ENCODE data around the gene FHOD1.
A peak's percentile ranks its signal among the peaks of the same experiment; 100 is the strongest.

FHOD1 gene

DNA sequence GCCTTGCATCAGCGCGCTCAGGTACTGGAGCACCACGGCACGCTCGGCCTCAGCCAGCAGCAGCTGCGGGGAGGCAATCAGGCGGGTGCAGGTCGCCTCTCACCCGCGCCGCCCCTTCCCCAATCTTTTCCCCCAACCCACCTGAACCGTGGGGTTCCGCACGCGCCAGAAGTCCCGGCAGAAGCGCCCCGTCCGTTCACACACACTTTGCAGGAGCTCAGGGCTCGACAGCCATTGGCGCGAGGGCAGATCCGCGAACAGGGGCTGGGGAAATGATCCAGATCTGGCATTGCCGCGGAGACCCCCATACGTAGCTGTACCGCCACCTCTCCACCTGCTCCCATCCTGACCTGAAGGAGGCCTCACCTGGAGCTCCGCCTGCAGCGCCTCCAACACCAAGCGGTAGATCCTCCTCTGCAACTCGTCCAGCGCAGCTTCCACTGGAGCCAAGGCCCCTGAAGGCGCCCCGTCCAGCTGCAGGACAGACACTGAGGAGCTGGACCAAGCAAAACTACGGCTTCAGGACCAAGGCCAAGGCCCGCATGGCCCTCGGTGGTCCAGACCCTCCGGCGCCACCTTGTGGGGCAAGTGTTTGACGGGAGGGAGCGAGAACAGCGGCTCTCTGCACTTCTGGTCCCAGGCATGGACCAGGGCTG lies 62.2 kb downstream of the FHOD1 start:
- TF ChIP-seq GATA3 (IDR thresholded peaks at IDR 0.05; ENCODE audit: low read depth, low read length) (no peak), GATA2 (IDR thresholded peaks at IDR 0.05; ENCODE audit: low read depth, low read length) (no peak)

GRCh38 chr16:67184453-67184994 lies 62.8 kb downstream of the FHOD1 start:
- TF ChIP-seq GATA2 (IDR thresholded peaks at IDR 0.05; ENCODE audit: low read depth, low read length) (no peak), GATA3 (IDR thresholded peaks at IDR 0.05; ENCODE audit: low read depth, low read length) (no peak)

DNA sequence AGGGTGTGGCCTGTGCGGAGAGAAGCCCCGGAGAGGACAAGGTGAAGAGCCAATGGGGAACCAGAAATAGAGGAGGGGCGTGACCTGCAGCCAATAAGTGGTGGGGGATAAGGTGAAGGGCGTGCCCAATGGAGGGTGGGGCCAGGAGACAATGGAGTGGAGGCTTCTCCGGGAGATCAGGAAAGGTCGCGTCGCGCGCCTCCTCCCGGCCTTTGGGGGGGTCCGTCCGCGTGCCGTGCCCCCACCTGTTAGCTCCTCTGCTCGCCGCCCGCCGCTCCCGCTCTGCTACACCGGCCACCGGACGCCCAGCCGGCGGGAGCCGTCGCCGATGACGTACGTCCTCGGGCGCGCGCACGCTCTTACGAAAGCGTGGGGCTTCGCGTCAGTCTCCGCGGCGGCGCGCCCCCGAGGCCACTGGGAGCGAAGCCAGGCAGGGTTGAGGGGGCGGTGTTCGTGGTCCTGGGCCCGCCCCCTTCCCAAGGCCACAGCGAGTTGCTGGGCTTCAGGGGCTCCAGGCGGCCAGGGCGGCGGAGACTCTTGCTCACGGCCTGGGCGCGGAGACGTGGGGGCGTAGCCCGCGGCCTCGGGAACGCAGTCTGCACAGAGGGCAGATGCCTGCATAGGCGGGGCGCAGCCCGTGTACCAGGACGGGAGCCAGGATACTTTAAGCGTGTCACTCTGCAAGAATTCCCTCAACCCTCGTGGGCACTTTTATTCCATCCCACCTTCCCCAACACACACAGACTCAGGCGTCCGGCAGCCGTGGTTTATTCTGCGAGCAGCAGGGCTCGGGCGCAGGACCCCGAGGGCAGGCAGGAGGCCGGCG lies 63.4 kb downstream of the FHOD1 start, which contains the start of gene MATCAP1:
Gene MATCAP1, minus strand, starts transcription at position 337 of the 826 bp plus-strand sequence. CDS start 3,353 bp downstream, outside the sequence.
- TF ChIP-seq GATA3 (IDR thresholded peaks at IDR 0.05; ENCODE audit: low read depth, low read length): no peak
- TF ChIP-seq GATA2 (IDR thresholded peaks at IDR 0.05; ENCODE audit: low read depth, low read length): peak; percentile 34; the same call in 1 of the 2 replicates

DNA sequence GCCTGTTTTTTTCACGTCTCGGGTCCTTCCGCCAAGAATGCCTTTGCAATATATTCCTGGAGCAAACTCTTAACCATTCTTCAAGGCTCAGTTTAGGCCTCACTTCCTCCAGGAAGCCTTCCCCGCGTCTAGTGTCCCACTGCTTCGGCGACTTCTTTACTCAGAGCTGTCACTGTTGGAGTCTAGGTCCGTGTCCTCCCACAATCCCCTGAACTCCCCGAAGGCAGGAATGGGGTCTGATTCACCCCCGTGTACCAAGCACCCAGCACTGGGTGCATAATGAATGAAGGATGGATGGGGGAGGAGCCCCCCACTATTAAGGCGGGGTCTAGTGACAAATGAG lies 64.0 kb downstream of the FHOD1 start:
- TF ChIP-seq GATA3 (IDR thresholded peaks at IDR 0.05; ENCODE audit: low read depth, low read length) (no peak), GATA2 (IDR thresholded peaks at IDR 0.05; ENCODE audit: low read depth, low read length) (no peak)

DNA sequence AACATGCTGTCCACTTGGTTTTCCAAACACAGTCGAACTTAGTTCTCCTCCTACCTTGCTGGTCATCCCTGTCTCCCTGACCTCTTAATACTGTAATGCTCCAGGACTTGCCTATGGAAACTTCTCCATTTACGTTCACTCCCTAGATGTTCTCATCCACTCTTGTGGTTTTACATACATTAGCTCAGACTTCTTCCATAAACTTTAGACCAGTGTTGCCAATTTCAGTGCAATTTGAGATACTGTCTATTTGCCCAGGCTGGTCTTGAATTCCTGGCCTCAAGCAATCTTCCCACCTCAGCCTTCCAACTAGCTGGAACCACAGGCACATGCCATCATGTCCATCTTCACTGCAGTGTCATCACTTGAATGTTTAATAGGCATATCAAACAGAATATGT lies 65.0 kb downstream of the FHOD1 start:
- TF ChIP-seq GATA2 (IDR thresholded peaks at IDR 0.05; ENCODE audit: low read depth, low read length): no peak

DNA sequence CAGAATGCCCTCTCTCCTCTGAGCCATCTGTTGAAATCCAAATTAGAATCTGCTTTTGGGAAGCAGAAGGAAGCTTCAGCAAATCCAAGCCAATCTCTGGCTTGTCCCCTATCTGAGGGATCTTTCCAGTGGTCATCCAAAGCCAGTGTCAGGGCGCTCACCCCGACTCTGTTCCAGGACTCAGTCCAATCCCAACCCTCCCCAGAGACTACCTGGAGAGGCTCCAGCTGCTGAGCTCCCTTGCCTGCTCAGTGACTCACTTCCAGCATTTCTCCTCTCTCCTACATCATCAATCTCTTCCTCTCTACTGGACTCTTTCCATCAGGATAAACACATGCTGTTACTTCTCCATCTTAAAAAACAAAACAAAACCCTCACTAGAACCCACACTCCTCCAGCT lies 65.9 kb downstream of the FHOD1 start:
- TF ChIP-seq GATA2 (IDR thresholded peaks at IDR 0.05; ENCODE audit: low read depth, low read length): no peak
- TF ChIP-seq GATA3 (IDR thresholded peaks at IDR 0.05; ENCODE audit: low read depth, low read length): no peak

DNA sequence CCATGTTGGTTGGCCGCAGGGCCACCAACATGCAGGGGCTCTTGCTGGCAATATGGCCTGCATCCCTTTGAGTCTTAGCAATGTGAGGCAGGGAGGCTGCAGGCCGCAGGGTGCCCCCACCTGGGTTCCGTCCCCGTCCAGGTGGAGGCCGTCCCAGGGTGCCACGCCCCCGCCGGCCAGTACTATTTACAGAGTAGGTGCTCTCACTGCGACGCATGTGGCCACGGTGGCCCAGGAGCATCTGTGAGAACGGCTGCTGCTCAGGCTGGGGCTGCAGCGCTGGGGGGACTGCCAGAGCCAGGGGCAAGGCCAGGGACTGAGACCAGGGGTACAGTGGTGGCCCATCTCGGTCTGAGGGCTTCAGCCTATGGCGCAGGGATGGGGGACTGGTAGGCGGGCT lies 67.1 kb downstream of the FHOD1 start:
- TF ChIP-seq GATA2 (IDR thresholded peaks at IDR 0.05; ENCODE audit: low read depth, low read length) (no peak), GATA3 (IDR thresholded peaks at IDR 0.05; ENCODE audit: low read depth, low read length) (no peak)

DNA sequence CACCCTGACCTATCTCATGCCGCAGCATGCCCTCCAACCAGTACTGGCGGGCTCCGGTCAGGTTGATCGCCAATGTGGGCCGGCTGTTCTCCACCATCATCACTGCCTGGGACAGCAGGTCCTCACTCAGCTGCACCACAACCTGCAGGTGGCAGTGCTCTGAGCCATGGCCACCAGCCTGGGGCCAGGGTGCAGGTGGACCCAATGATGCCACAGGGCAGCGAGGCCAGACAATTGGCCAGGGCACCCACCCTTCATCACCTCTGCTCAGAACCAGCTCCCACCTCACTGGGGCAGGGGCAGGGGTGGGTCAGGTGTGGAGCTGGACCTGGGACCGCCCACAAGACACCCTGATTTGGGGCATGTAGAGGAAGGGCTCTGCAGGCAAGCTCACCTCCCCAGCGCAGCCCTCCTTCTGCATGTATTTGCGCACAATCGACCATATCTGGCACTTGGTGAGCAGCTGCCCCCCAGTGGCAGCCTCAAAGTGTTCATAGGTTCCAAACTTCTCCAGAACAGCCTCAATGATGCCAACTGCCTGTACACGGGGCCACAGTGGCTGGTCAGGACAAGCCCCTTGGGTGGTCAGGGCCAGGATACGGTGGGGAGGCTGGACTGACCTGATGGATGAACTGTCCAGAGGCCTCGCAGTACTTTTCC lies 67.7 kb downstream of the FHOD1 start:
- TF ChIP-seq GATA3 (IDR thresholded peaks at IDR 0.05; ENCODE audit: low read depth, low read length) (no peak), GATA2 (IDR thresholded peaks at IDR 0.05; ENCODE audit: low read depth, low read length) (no peak)

Measured in SH-SY5Y (cell line).